A549 (cell line): ENCODE data around the gene GALNT16.

ENCODE experiments used
- CTCF ChIP-seq: fragments of >200 bp; sonication (Bioruptor Twin); formaldehyde crosslinking; IDR thresholded peaks from 3 replicates; pipeline ENCODE4 v1.5.1; 2016
- POLR2A ChIP-seq: IDR thresholded peaks from 2 replicates; pipeline ENCODE4 v1.6.1; 2012; ENCODE audit warnings: mild to moderate bottlenecking, low read length

GRCh38 chr14:69263771-69264170 lies 3.8 kb downstream of the GALNT16 start:
- TF ChIP-seq POLR2A = no peak
- no peak for TF ChIP-seq CTCF
